ENCODE results near the gene MRPL55. TPM values are rescaled to one million over a fixed set of nuclear protein-coding genes. Genes with fewer than 3 reads are reported as not detected.
A peak's percentile ranks its signal among the peaks of the same experiment; 100 is the strongest.

MRPL55 gene
- total RNA-seq, 1 experiment from 2014 or later = 57.1 TPM

- no peak for DNase-seq (ENCODE audit: low read depth, low spot score)
- Histone ChIP-seq H3K27me3 (ENCODE audit: insufficient read depth, low read length) (no peaks in the 10 kb centered on the region), H3K27ac (ENCODE audit: low read depth, low read length) (no peak overlapping the region), H3K9me2 (ENCODE audit: insufficient read depth) (no peaks in the 10 kb centered on the region), H3K9me3 (ENCODE audit: control insufficient read depth in 1 of 2, insufficient read depth in 1 of 2, low read depth in 1 of 2, low read length in 2 of 2) (peaks cover 10 to 13% of the 10 kb centered on the region in 2 experiments; a peak in 2 of 4 replicates), H3K4me3 (replicated peaks in 1 of 2; ENCODE audit: low read depth in 1 of 2, low read length in 2 of 2) (no peak overlapping the region), H4K20me1 (ENCODE audit: insufficient read depth) (peaks cover 9% of the 10 kb centered on the region; the same call in 1 of the 2 replicates), H3K36me3 (ENCODE audit: control insufficient read depth in 1 of 2, insufficient read depth in 2 of 2, low read length in 2 of 2) (peaks cover 15 to 48% of the 10 kb centered on the region in 2 experiments), H3K4me2 (ENCODE audit: low read length) (no peak overlapping the region), H3K9ac (ENCODE audit: low read length) (no peak overlapping the region), H2AFZ (ENCODE audit: low read depth, low read length, poor library complexity, severe bottlenecking) (no peak overlapping the region), H3K4me1 (ENCODE audit: control insufficient read depth in 1 of 2, insufficient read depth in 2 of 2, low read length in 2 of 2) (peaks cover 2 to 12% of the 10 kb centered on the region in 2 experiments; a peak in 3 of 4 replicates), H3K79me2 (ENCODE audit: insufficient read depth, low read length) (peaks cover 88% of the 10 kb centered on the region)
- ATAC-seq = no peak
- TSS peak; percentile 79 for BruUV-seq (replicated peaks)
- CTCF ChIA-PET = no interaction called here
- RAD21 ChIA-PET (ENCODE audit: low non-redundant PET in 1 of 2, low total read pairs in 2 of 2, uncharacterized antibody in 2 of 2, unreplicated experiment in 2 of 2) = no interaction called here
- POLR2A ChIA-PET = interaction anchor here (1.4 kb wide), 1 partner anchor 14 kb away, joined by 3 read pairs; no protein-coding TSS in a partner anchor
- intact Hi-C loops (cut with micrococcal nuclease) = no loop called here
- TF ChIP-seq FOSL1 (IDR thresholded peaks at IDR 0.05; ENCODE audit: low read depth) (no peak), RAD21 (IDR thresholded peaks at IDR 0.05; ENCODE audit: low read depth) (no peak), ZFX (IDR thresholded peaks at IDR 0.05) (no peak), SP1 (IDR thresholded peaks at IDR 0.05; ENCODE audit: low read depth) (no peak), ATF3 (IDR thresholded peaks at IDR 0.05) (no peak), JUND (IDR thresholded peaks at IDR 0.05) (no peak), EZH2 (IDR thresholded peaks at IDR 0.05) (no peak), POLR2AphosphoS5 (IDR thresholded peaks at IDR 0.05; ENCODE audit: low read depth, low read length) (peak; percentile 19; the same call in 1 of the 2 replicates), EGR1 (IDR thresholded peaks at IDR 0.05; ENCODE audit: low read depth) (no peak), TCF7L2 (IDR thresholded peaks at IDR 0.05; ENCODE audit: borderline replicate concordance, extremely low read depth, insufficient read depth, insufficient read length) (no peak), SRF (IDR thresholded peaks at IDR 0.05; ENCODE audit: low read depth) (no peak), ELF1 (IDR thresholded peaks at IDR 0.05; ENCODE audit: borderline replicate concordance, low read depth) (no peak)
- TF ChIP-seq, protein P1, sequence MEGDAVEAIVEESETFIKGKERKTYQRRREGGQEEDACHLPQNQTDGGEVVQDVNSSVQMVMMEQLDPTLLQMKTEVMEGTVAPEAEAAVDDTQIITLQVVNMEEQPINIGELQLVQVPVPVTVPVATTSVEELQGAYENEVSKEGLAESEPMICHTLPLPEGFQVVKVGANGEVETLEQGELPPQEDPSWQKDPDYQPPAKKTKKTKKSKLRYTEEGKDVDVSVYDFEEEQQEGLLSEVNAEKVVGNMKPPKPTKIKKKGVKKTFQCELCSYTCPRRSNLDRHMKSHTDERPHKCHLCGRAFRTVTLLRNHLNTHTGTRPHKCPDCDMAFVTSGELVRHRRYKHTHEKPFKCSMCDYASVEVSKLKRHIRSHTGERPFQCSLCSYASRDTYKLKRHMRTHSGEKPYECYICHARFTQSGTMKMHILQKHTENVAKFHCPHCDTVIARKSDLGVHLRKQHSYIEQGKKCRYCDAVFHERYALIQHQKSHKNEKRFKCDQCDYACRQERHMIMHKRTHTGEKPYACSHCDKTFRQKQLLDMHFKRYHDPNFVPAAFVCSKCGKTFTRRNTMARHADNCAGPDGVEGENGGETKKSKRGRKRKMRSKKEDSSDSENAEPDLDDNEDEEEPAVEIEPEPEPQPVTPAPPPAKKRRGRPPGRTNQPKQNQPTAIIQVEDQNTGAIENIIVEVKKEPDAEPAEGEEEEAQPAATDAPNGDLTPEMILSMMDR (IDR thresholded peaks at IDR 0.05 in 2 of 3, conservative IDR thresholded peaks at IDR 0.05 in 1 of 3; ENCODE audit: borderline replicate concordance in 1 of 3, insufficient read depth in 1 of 3, low read depth in 2 of 3, low read length in 2 of 3) = peak in 1 of 3 experiments; percentile 15; a peak in 1 of 6 replicates
- TF ChIP-seq, protein P2, sequence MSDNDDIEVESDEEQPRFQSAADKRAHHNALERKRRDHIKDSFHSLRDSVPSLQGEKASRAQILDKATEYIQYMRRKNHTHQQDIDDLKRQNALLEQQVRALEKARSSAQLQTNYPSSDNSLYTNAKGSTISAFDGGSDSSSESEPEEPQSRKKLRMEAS (IDR thresholded peaks at IDR 0.05) = no peak
Observed at GRCh38 chr1:228098323-228098931, 10.7 kb downstream of the MRPL55 start.

All from HCT116 (cell line).